ENCODE measurements around the gene NAP1L4.

DNA sequence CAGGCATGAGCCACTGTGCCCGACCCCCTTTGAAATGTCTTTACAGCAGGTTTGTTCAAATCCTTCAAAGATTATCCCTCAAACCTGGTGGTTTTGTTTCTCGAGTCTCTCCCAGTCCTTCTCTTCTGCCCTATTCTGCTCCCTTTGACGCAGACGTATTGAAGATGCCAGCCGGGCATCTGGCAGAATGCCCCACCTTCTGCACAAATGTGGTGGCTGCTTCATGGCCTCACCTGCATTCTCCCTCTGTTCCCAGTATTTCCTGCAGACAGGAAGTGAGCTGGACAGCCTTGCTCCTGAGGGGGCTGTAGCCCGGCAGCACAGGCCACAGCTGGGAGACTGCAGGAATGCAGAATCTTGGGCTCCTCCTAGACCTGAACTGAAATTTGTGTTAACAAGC, 4.8 kb upstream of the NAP1L4 start:
- TF ChIP-seq CEBPB (IDR thresholded peaks at IDR 0.05) (no peak), CREB1 (IDR thresholded peaks at IDR 0.05; ENCODE audit: low read depth) (no peak), TEAD4 (IDR thresholded peaks at IDR 0.05) (peak; percentile 47; the same call in 1 of the 2 replicates), FOXM1 (IDR thresholded peaks at IDR 0.05; ENCODE audit: borderline replicate concordance, low read depth) (no peak), NFIC (IDR thresholded peaks at IDR 0.05) (0 out of 2 replicates have a peak, but pooled peaks have one; percentile 9)
- TF ChIP-seq, protein P1, sequence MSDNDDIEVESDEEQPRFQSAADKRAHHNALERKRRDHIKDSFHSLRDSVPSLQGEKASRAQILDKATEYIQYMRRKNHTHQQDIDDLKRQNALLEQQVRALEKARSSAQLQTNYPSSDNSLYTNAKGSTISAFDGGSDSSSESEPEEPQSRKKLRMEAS (IDR thresholded peaks at IDR 0.05): no peak
- TF ChIP-seq, protein P2, sequence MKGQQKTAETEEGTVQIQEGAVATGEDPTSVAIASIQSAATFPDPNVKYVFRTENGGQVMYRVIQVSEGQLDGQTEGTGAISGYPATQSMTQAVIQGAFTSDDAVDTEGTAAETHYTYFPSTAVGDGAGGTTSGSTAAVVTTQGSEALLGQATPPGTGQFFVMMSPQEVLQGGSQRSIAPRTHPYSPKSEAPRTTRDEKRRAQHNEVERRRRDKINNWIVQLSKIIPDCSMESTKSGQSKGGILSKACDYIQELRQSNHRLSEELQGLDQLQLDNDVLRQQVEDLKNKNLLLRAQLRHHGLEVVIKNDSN (IDR thresholded peaks at IDR 0.05): no peak

Data from Ishikawa (cell line).